ENCODE data around the gene CENPF. TPM values are rescaled to one million over a fixed set of nuclear protein-coding genes. Genes with fewer than 3 reads are reported as not detected.

The CENPF gene
- polyA plus RNA-seq, 1 donor from 2014 or later = 5.4 TPM

DNA sequence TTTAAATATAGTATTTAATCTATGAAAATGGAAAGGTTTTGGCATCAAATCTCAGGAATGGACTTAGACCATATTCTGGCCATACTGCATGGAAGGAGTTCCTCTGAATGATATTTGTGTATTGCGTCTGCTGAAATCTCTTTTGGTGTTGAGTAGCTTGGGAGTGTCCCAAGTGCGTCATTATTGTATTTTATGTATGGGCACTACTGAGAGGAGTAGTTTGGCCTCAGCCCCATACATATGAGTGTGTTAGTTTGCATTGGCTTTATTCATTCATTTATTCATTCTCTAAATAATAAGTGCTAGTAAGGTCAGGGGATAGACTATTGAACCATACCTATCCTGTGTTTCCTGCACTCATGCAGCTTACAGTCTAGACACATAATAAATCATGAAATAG is 46.6 kb downstream of the CENPF start:
- Histone ChIP-seq H3K9me2 (ENCODE audit: insufficient read depth, low read length) (no peaks in the 10 kb centered on the region), H3K4me3 (ENCODE audit: low read length) (no peak overlapping the region), H3K4me2 (ENCODE audit: low read length) (no peak overlapping the region), H4K20me1 (ENCODE audit: insufficient read depth) (no peaks in the 10 kb centered on the region), H3K79me2 (replicated peaks; ENCODE audit: insufficient read depth, low read length) (no peaks in the 10 kb centered on the region), H3F3A (ENCODE audit: insufficient read depth, low read length, poor library complexity, severe bottlenecking) (no peaks in the 10 kb centered on the region), H3K27me3 (ENCODE audit: insufficient read depth, low read depth, low read length) (no peaks in the 10 kb centered on the region), H3K9ac (ENCODE audit: low read length) (no peak overlapping the region), H2AFZ (ENCODE audit: low read depth, low read length) (no peak overlapping the region), H3K36me3 (ENCODE audit: insufficient read depth, low read length) (no peaks in the 10 kb centered on the region), H3K9me3 (ENCODE audit: low read length) (no peaks in the 10 kb centered on the region), H3K27ac (ENCODE audit: low read length) (no peak overlapping the region)
- TF ChIP-seq EP300 (conservative IDR thresholded peaks at IDR 0.05; ENCODE audit: poor library complexity, severe bottlenecking) (no peak), CTCF (IDR thresholded peaks at IDR 0.05; ENCODE audit: poor library complexity, severe bottlenecking) (no peak), POLR2AphosphoS5 (IDR thresholded peaks at IDR 0.05) (no peak), EZH2 (IDR thresholded peaks at IDR 0.05; ENCODE audit: borderline replicate concordance, insufficient read depth, low read length, poor library complexity, severe bottlenecking) (no peak), SMC3 (conservative IDR thresholded peaks at IDR 0.05; ENCODE audit: poor library complexity) (no peak), MXI1 (conservative IDR thresholded peaks at IDR 0.05; ENCODE audit: poor library complexity, severe bottlenecking) (no peak), RAD21 (conservative IDR thresholded peaks at IDR 0.05) (no peak), TAF1 (IDR thresholded peaks at IDR 0.05; ENCODE audit: low read depth) (no peak)
- TF ChIP-seq, protein P1, sequence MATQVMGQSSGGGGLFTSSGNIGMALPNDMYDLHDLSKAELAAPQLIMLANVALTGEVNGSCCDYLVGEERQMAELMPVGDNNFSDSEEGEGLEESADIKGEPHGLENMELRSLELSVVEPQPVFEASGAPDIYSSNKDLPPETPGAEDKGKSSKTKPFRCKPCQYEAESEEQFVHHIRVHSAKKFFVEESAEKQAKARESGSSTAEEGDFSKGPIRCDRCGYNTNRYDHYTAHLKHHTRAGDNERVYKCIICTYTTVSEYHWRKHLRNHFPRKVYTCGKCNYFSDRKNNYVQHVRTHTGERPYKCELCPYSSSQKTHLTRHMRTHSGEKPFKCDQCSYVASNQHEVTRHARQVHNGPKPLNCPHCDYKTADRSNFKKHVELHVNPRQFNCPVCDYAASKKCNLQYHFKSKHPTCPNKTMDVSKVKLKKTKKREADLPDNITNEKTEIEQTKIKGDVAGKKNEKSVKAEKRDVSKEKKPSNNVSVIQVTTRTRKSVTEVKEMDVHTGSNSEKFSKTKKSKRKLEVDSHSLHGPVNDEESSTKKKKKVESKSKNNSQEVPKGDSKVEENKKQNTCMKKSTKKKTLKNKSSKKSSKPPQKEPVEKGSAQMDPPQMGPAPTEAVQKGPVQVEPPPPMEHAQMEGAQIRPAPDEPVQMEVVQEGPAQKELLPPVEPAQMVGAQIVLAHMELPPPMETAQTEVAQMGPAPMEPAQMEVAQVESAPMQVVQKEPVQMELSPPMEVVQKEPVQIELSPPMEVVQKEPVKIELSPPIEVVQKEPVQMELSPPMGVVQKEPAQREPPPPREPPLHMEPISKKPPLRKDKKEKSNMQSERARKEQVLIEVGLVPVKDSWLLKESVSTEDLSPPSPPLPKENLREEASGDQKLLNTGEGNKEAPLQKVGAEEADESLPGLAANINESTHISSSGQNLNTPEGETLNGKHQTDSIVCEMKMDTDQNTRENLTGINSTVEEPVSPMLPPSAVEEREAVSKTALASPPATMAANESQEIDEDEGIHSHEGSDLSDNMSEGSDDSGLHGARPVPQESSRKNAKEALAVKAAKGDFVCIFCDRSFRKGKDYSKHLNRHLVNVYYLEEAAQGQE (IDR thresholded peaks at IDR 0.05; ENCODE audit: borderline replicate concordance) = no peak

- Histone ChIP-seq H3K9me3 (ENCODE audit: low read length) (no peaks in the 10 kb centered on the region), H3K27ac (ENCODE audit: low read length) (no peak overlapping the region), H3K79me2 (replicated peaks; ENCODE audit: insufficient read depth, low read length) (no peaks in the 10 kb centered on the region), H4K20me1 (ENCODE audit: insufficient read depth) (no peaks in the 10 kb centered on the region), H3K9me2 (ENCODE audit: insufficient read depth, low read length) (no peaks in the 10 kb centered on the region), H3K27me3 (ENCODE audit: insufficient read depth, low read depth, low read length) (no peaks in the 10 kb centered on the region), H3K9ac (ENCODE audit: low read length) (no peak overlapping the region), H2AFZ (ENCODE audit: low read depth, low read length) (no peak overlapping the region), H3F3A (ENCODE audit: insufficient read depth, low read length, poor library complexity, severe bottlenecking) (no peaks in the 10 kb centered on the region), H3K4me2 (ENCODE audit: low read length) (no peak overlapping the region), H3K36me3 (ENCODE audit: insufficient read depth, low read length) (no peaks in the 10 kb centered on the region), H3K4me3 (ENCODE audit: low read length) (no peak overlapping the region)
- no peak for TF ChIP-seq SMC3 (conservative IDR thresholded peaks at IDR 0.05; ENCODE audit: poor library complexity)
- TF ChIP-seq TAF1 (IDR thresholded peaks at IDR 0.05; ENCODE audit: low read depth) = no peak
- TF ChIP-seq CTCF (IDR thresholded peaks at IDR 0.05; ENCODE audit: poor library complexity, severe bottlenecking) = no peak
- TF ChIP-seq RAD21 (conservative IDR thresholded peaks at IDR 0.05) = no peak
- TF ChIP-seq, protein P1 (IDR thresholded peaks at IDR 0.05; ENCODE audit: borderline replicate concordance) = no peak
- no peak for TF ChIP-seq EZH2 (IDR thresholded peaks at IDR 0.05; ENCODE audit: borderline replicate concordance, insufficient read depth, low read length, poor library complexity, severe bottlenecking)
- no peak for TF ChIP-seq EP300 (conservative IDR thresholded peaks at IDR 0.05; ENCODE audit: poor library complexity, severe bottlenecking)
- no peak for TF ChIP-seq MXI1 (conservative IDR thresholded peaks at IDR 0.05; ENCODE audit: poor library complexity, severe bottlenecking)
- TF ChIP-seq POLR2AphosphoS5 (IDR thresholded peaks at IDR 0.05) = no peak
Observed at GRCh38 chr1:214650664-214651063, 47.7 kb downstream of the CENPF start.

All from neural cell (in vitro differentiated cells).